SHP77 treated with DMSO at 0.1 percent for 48 hours (cell line): ENCODE results near the gene SDF2.
"Not testable (repeated sequence)": the region's sequence is repeated elsewhere in the genome, so short reads cannot be mapped to it uniquely, and the experiment has no call there.

Experiments used
- DNase-seq: peaks from one replicate; lab custom pipeline; 2025; lab: John Stamatoyannopoulos, UW

SDF2 gene

DNA sequence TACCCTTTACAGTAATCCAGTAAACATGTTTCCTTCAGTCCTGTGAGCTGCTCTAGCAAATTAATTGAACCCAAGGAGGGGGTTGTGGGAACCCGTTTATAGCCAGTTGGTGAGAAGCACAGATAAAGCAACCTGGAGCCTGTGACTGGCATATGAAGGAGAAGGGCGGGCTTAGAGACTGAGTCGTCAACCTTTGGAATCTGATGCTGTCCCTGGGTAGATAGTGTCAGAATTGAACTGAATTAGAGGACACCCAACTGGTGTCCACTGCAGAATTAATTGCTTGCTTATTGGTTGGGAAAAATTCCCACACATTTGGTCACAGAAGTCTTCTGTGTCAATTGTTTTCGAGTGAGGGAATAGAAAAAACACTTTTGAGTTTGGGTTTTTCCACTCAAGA lies 34.9 kb downstream of the SDF2 start:
- no peak for DNase-seq

DNA sequence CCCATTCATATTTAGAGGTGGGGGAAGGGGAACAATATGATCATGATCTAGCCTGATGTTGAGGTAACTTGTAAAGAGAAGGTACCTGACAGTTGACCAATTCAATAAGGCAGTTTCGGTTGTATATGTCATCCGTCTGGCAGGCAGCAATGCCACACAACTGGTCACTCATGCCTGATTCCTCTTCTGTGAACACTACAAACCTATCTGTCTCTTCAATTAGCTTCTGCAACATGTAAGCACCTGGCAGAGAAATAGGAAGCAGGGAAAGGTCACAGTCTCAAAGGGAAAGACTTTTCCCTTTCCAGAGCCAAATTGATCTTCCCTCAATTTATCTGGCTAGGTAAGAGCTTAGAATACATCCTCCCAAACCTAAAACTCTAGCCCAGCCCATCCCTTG lies 37.6 kb downstream of the SDF2 start:
- DNase-seq = no peak

DNA sequence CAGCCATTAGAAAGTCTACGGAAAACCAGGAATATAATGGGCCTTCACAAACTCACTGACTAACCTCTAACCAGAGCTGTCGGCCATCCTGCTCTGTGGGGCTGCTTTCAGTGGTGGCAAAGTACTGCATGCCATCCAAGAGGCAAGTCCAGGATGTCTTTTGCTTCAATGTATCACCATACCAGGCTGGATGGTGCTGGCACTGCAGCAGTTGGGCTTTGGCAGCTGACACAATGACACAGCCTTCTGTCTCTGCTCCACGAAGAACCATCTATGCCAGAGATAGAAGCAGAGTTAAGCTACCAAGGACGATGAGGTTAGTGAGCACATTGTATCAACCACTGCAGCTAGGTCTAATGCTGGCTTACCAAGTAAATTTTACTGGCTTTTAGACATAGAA lies 38.0 kb downstream of the SDF2 start:
- DNase-seq = no peak

DNA sequence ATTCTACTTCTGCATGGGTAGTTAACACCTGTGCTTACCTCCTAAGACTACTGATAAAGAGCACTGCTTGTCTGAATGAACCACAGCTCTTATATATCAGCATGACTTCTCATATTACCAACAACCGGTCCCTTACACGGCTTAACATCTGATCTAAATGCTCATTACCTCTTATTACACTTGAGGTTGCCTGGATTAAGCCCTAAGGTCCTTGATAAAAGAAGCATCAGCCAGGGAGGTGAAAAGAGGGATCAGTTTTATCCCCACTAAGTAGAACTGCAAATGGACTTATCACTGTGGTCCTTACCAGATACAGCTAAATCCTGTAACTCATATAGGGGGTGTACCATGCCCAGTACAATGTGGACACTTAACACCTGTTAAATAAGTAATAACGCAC lies 39.5 kb downstream of the SDF2 start:
- no peak for DNase-seq

DNA sequence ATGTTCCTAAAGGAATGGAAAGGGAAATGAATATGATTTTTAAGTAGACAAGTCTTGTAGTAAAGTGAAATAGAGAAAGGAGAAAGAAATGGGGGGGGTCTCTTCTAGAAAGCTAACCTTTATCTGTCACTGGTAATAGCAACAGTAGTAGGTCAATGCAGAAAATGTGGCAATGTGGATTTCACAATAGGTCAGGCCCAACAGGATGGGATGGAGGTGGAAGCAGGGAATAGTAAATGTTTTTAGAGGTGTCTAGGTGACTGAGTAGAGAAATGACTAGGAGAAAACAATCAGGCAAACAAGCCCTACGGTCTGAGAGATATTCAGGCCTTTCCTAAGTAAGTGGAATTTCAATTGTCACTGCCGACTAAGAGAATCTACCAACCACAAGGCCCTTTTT lies 41.7 kb downstream of the SDF2 start:
- no peak for DNase-seq

DNA sequence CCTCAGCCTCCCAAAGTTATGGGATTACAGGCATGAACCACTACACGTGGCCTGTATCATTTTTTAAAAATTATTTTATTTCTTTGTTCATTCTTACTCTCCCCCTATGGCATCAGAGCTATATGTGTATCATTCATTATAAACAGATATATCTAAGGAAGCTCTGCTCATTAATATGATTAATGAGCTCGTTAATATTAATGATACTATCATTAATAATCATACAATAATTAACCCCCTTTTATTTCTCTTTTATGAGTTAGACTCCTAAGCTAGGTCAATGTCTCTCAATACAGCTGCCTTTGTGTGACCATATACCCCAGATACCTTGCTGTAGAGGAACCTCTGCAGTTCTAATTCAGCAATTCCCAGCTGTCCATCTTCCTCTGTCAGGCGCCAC lies 43.2 kb downstream of the SDF2 start:
- DNase-seq = no peak

DNA sequence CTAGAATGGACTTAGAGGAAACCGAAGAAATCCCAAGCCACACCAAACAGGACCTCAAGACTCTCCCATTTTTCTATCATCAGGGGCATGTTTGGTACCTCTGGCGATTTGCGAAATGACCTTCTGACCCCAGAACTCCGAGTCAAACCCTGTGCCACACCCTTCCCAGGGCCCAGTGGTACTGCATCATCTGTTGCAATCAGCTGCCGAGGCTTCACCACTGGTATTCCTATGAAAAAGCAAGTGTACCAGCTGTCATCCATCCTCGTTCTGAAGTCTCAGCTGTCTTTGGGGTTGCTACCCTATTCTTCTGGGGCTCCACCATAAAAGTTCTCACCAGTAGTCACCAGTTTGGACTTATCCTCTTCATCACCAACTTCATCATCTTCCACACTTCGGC lies 45.4 kb downstream of the SDF2 start:
- DNase-seq = no peak

DNA sequence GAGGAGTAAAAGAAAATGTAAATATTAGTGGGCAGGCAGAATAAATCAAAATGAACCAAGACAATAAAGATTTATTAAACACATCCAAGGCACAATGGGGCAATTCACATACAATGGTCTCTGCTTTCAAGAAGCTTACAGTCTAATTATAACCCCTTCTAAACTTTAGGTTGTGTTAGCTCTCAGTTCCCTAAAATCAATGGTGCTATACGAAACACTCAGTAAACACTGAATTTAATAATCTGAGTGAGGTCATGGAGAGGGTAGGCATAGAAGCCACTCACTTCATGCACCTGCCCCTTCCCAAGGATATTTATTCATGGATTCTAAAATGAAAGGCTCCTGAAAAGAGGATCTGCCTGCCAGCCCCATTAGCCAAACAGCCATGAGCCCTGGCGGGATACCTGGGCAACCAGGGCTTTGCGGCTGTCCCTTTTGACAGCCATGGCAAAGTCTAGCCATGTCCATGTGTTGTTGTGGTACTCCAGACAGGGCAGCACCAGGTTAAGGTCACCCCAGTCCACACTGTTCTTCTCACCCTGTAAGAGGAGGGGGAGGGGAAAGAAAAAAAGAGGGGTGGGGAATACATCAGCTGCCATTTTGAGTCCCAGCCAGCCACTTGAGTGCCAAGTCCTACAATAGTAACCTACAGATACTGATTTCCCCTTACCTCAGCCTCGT lies 46.3 kb downstream of the SDF2 start:
- no peak for DNase-seq

DNA sequence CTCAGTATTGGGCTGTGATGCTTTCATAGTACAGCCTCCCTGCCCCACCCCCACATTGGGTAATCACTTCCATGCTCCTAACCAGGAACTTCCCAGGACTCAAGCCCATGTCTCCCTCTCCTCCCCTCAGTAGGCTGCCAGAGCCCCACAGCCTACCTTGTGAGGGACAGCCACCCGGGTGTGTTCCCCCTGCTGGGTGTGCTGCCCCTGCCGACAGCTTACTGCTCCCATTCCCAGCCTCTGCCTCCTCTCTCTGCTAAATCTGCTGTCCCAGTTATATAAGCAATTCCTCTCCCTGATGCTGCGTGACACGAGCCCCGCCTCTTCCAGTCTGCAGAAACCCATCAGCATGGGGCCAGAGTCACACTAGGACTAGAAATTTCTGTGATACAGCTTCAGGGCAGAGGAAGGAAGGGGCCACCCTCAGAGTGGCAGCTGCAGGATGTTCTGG lies 47.8 kb downstream of the SDF2 start, which contains the start of gene RSKR:
RSKR (minus strand) TSS at position 255 of the 451 bp plus-strand sequence; CDS start at position 231, 24 bp downstream.
- DNase-seq = no peak

DNA sequence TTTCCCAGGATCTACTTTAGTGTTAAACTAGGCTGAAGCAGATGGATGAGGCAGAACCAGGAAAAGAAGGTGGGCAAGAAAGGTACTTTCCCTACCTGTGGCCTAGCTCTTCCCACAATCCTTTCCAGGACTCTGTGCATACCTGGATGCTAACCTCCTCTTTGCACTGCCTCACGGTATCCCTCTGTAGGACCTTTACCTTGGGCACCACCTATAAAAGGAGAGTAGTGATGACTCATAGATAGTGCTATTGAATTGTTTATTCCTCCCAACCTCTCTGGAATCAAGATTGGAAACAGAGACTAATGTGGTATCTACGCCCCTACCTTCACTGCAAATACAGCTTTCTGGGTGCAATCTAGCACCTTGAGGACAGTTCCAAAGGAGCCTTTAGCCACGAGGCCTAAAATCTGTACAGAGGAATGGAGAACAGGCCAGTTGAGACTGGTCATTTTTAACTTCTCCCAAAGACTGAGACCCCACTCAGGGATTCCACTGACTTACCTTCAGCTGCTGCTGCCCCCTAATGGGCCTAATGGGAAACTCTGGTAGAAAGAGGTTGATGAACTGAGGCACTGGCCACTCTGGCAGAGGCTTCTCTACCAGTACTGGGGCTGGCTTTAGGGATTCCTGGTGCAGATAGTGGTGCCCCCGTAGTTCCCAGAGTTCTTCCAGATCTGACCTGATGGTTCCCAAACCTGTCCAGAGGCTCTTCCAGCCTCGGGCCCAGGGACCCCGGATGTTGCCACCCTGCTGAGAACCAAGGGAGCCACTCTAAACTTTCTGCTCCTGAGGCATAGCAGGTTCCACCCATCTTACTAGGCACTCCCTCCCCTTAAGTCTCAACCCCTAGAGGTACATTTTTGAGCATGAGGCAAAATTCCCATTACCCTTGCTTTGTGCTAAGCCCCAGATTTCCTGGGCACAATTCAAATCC lies 48.5 kb downstream of the SDF2 start:
- DNase-seq = no peak

DNA sequence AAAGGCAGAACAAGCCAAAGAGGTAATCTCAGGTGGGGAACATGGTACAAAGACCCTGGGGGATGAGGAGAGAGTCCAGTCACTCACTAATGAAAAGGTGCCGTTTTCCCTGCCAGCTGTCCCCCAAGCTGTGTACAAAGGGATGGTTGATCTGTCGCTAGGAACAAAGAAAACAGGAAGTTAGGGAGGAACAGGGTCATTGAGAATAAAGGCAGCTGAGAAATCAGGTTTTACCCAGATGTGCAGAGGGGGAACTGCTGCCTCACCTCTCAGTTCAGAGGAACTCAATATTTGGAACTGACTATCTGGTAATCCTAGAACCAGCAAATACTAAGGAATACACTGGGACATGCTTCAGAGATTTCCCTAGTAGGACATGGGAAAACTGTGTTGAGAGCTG lies 49.2 kb downstream of the SDF2 start:
- no peak for DNase-seq

DNA sequence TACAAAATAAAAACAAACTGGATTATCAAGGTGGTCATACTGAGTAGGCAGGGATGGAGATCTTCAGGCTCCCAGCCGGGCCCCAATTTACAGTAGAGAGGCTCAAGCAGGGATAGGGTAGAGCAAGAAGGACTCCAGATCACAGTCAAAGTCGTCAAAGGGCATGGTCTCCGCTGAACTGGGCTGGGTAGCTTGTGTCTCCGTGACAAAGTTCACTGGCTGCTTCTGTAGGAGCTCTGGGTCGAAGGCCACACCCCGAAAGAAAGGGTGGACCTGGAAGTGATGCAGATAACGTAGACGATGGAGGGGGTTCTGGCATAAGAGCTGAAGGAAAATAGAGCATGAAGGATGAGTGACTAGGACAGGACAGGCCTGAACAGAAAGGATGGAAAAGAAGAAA lies 51.3 kb downstream of the SDF2 start:
- DNase-seq = no peak

DNA sequence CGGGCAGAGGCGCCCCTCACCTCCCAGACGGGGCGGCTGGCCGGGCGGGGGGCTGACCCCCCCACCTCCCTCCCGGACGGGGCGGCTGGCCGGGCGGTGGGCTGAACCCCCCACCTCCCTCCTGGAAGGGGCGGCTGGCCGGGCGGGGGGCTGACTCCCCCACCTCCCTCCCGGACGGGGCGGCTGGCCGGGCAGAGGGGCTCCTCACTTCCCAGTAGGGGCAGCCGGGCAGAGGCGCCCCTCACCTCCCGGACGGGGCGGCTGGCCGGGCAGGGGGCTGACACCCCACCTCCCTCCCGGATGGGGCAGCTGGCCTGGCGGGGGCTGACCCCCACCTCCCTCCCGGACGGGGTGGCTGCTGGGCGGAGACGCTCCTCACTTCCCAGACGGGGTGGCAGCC lies 57.7 kb downstream of the SDF2 start:
- DNase-seq = not testable (repeated sequence)

DNA sequence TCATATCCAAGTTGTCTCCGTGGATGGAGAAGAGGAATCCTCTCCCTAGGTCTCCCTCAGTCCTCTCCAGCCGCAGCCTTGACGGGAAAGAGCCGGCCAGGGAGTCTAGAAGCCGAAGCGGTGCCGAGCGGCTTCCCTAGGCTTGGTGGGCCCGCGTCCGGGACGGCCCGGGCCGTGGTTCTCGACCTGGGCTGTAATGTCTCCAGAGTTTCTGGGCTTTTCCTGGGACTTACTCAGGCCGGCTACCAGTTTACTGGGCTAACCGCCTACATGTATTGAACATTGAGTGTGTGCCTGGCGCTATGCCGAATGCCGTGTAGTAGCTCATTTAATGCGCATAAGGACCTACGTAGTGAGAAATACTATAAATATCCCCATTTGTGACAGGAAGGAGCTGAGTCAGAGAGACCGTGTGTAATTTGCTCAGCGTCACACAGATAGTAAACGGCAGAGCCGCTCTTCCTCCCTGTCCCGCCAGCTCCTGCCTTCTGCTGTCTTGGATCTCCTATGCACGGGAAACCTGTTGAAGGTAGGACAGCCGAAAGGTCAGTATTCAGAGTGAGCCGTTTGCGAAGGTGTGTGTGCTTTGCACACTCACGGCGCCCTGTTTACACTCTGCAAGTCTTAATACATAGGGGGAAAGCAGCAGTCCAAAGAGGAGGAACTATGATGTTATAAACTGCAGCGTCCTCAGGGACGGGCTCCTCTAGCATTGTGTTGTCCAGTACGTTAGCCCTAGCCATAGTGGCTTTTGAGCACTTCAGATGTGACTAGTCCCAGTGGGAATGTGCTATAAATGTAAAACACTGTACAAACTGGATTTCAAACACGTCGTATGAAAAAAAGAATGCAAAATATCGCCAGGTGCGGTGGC lies 62.2 kb downstream of the SDF2 start:
- peak; percentile 72 for DNase-seq

DNA sequence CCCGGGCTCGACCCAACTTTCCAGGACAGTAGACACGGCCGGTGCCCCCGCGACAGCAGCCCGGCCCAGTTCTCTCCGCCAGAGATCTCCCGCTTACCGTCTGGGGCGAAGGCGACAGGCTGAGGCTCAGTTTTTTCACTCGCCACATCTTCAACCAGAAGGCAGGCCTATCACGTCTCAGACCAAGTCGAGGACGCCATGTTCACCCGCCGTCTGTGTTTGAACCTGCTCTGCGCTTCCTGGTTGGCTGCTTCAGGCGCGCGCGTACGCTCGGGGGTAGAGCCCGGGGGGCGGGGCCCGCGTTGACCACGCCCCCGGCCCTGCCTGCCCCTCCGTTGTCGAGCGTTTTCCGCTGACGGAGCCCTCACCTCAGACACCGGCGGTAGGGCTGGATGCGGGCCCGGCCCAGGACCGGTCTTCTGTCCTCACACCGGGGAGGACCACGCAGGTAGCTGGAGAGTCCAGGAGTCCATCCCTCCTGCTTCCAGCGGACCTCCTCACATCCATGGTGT lies 62.9 kb downstream of the SDF2 start, which contains the start of gene SPAG5:
SPAG5 (minus strand) TSS at position 227 of the 512 bp plus-strand sequence; CDS start at position 148, 79 bp downstream.
- DNase-seq = peak; percentile 85

DNA sequence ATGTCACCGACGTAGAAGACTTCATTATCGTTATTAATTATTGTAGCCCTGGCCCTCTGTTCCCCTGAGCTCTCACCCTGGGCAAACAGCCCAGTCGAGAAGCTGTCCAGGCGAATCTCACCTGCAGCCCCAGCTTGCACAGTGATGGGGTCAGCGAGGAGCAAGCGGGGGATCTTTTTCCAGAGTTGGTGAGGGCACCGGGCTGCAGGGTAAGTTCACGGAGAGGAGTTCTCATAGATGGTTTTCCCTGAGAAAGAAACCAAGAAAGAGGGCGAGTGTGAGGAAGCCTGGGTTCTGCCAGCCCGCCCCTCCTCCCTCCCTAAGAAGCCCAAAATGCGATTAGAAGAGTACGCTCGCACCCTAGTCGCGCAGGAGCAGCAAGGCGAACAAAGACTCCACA lies 63.3 kb downstream of the SDF2 start:
- peak; percentile 41 for DNase-seq
